Measurements from ENCODE around the gene DGKE. TPM values are rescaled to one million over a fixed set of nuclear protein-coding genes. Genes with fewer than 3 reads are reported as not detected.

Gene DGKE
- total and polyA plus RNA-seq, 2 of the 13 experiments (the other 11 are each of a cell fraction or from before 2014, with no cell fraction given): 3.2 to 5.3 TPM

DNA sequence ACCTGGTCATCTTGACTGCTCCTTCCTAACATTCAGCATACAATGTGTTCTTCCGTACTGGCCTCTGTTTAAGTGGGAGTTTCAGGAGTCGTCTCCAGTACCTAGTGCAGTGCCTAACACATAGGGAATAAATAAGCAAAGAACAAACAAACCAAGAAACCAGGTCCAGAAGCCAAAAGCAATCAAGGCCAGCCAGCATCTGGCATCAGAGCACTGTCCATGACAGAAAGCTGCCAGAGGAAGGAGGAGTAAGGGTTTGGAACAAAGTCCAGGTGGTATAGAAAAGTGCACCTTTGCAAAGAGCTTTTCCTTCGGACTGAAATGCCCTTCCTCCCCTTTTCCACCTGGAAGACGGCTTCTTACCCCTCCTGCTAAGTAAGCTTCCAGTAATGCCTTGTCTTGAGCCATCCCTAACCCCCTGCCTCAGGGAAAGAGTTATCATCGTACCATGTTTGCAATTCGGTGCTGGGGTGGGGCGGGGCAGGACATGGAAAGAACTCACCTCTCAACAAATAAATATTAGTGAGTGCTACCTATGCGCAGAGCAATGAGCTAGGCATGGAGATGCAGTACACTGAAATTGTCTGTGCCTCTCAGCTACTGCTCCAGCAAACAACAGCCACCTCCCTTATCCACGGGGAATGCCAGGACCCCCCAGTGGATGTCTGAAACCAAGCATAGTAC is 47.8 kb upstream of the DGKE start:
- no peak overlapping the region for H3K27ac ChIP-seq (ENCODE audit: extremely low read length, insufficient read depth, low read length)
- BruUV-seq (replicated peaks): no TSS peak
- ChIA-PET CTCF (ENCODE audit: low intra/inter-chr PET ratio, low total read pairs) (no interaction called here), POLR2A (interaction anchor here (1.2 kb wide), 1 partner anchor 15 kb away, joined by 3 read pairs; no protein-coding TSS in a partner anchor)
- peaks cover 0 to 24% of the 10 kb centered on the region in 2 experiments; a peak in 4 of 5 replicates for H3K27me3 ChIP-seq (ENCODE audit: control insufficient read depth in 1 of 2, insufficient read depth in 2 of 2, low read length in 2 of 2)
- H3K4me2 ChIP-seq (ENCODE audit: low read depth, low read length): peak overlapping the region; percentile 33; the same call in 1 of the 2 replicates
- no peak overlapping the region for H2AFZ ChIP-seq (ENCODE audit: low read length)
- no peak overlapping the region for H3K9ac ChIP-seq (ENCODE audit: insufficient read depth, low read depth, low read length)
- FAIRE-seq (no peak), ATAC-seq (peak; percentile 42), DNase-seq (ENCODE audit: low spot score) (no peak)
- in situ Hi-C loops (cut with HindIII; ENCODE audit: extremely low pct_ligation_motif_present, low pct_unique_long_range_greater_than_20kb): no loop called here
- H3K4me3 ChIP-seq (replicated peaks in 1 of 3; ENCODE audit: insufficient read depth in 1 of 3, low read depth in 2 of 3, low read length in 3 of 3): no peak overlapping the region
- no peaks in the 10 kb centered on the region for H3K9me3 ChIP-seq (ENCODE audit: low read length)
- H4K20me1 ChIP-seq (ENCODE audit: insufficient read depth, low read length): no peaks in the 10 kb centered on the region
- no peak for TF ChIP-seq KLF16 (CRISPR knock-in tag; IDR thresholded peaks at IDR 0.05)
- TF ChIP-seq HNF4A (CRISPR knock-in tag; IDR thresholded peaks at IDR 0.05): peak; percentile 19; the same call in 1 of the 2 replicates
- no peak for TF ChIP-seq ZNF775 (CRISPR knock-in tag; IDR thresholded peaks at IDR 0.05; ENCODE audit: borderline replicate concordance)
- intact Hi-C loops (cut with micrococcal nuclease; ENCODE audit: unreplicated experiment): no loop called here
- H3K79me2 ChIP-seq (ENCODE audit: insufficient read depth, low read length): no peaks in the 10 kb centered on the region
- 11% methylated on average over 8 of the region's 9 CpGs for WGBS (ENCODE audit: low lambda C conversion rate)
- peaks cover 26% of the 10 kb centered on the region for H3K4me1 ChIP-seq (ENCODE audit: insufficient read depth, low read length)
- no peaks in the 10 kb centered on the region for H3K36me3 ChIP-seq (replicated peaks in 1 of 2; ENCODE audit: control insufficient read depth in 1 of 2, insufficient read depth in 2 of 2, low read length in 2 of 2)

- DNase-seq (ENCODE audit: low spot score): peak; percentile 73
- no peak for FAIRE-seq
- ChIA-PET CTCF (ENCODE audit: low intra/inter-chr PET ratio, low total read pairs) (no interaction called here), POLR2A (interaction anchor here (1.2 kb wide), 1 partner anchor 16 kb away, joined by 3 read pairs; no protein-coding TSS in a partner anchor)
- Histone ChIP-seq H3K9ac (ENCODE audit: insufficient read depth, low read depth, low read length) (no peak overlapping the region), H3K79me2 (ENCODE audit: insufficient read depth, low read length) (no peaks in the 10 kb centered on the region), H3K9me3 (ENCODE audit: low read length) (no peaks in the 10 kb centered on the region), H3K27me3 (ENCODE audit: control insufficient read depth in 1 of 2, insufficient read depth in 2 of 2, low read length in 2 of 2) (peaks cover 0 to 16% of the 10 kb centered on the region in 2 experiments; a peak in 3 of 5 replicates), H2AFZ (ENCODE audit: low read length) (no peak overlapping the region), H3K4me2 (ENCODE audit: low read depth, low read length) (peak overlapping the region; percentile 33; the same call in 1 of the 2 replicates), H4K20me1 (ENCODE audit: insufficient read depth, low read length) (no peaks in the 10 kb centered on the region), H3K36me3 (replicated peaks in 1 of 2; ENCODE audit: control insufficient read depth in 1 of 2, insufficient read depth in 2 of 2, low read length in 2 of 2) (no peaks in the 10 kb centered on the region), H3K4me1 (ENCODE audit: insufficient read depth, low read length) (peaks cover 26% of the 10 kb centered on the region), H3K27ac (ENCODE audit: extremely low read length, insufficient read depth, low read length) (no peak overlapping the region), H3K4me3 (replicated peaks in 1 of 3; ENCODE audit: insufficient read depth in 1 of 3, low read depth in 2 of 3, low read length in 3 of 3) (no peak overlapping the region)
- peak; percentile 82 for ATAC-seq
- 5% methylated on average over 7 of the region's 7 CpGs for WGBS (ENCODE audit: low lambda C conversion rate)
- BruUV-seq (replicated peaks): no TSS peak
- in situ Hi-C loops (cut with HindIII; ENCODE audit: extremely low pct_ligation_motif_present, low pct_unique_long_range_greater_than_20kb): no loop called here
- intact Hi-C loops (cut with micrococcal nuclease; ENCODE audit: unreplicated experiment): no loop called here
- TF ChIP-seq BHLHE40 (IDR thresholded peaks at IDR 0.05; ENCODE audit: low read length): peak; percentile 59; the same call in 1 of the 2 replicates
- TF ChIP-seq RNF2 (conservative IDR thresholded peaks at IDR 0.05; ENCODE audit: low read depth): no peak
- no peak for TF ChIP-seq ZNF766 (CRISPR knock-in tag; IDR thresholded peaks at IDR 0.05; ENCODE audit: borderline replicate concordance)
- TF ChIP-seq ZNF780A (CRISPR knock-in tag; IDR thresholded peaks at IDR 0.05): no peak
- TF ChIP-seq ETV5 (CRISPR knock-in tag; IDR thresholded peaks at IDR 0.05; ENCODE audit: borderline replicate concordance): peak; percentile 63; the same call in 1 of the 2 replicates
- no peak for TF ChIP-seq FOXP1 (IDR thresholded peaks at IDR 0.05)
- TF ChIP-seq FOXP1 (CRISPR knock-in tag; IDR thresholded peaks at IDR 0.05): peak; percentile 7; the same call in 1 of the 2 replicates
- 0 out of 2 replicates have a peak, but pooled peaks have one; percentile 13 for TF ChIP-seq RXRB (CRISPR knock-in tag; IDR thresholded peaks at IDR 0.05; ENCODE audit: borderline replicate concordance)
- no peak for TF ChIP-seq ZIK1 (CRISPR knock-in tag; IDR thresholded peaks at IDR 0.05; ENCODE audit: borderline replicate concordance, low read depth)
- TF ChIP-seq ZNF282 (IDR thresholded peaks at IDR 0.05; ENCODE audit: partially characterized antibody): no peak
- TF ChIP-seq CEBPB (IDR thresholded peaks at IDR 0.05; ENCODE audit: borderline replicate concordance, low read depth, low read length): peak; percentile 56; the same call in 1 of the 2 replicates
- no peak for TF ChIP-seq ZNF75D (CRISPR knock-in tag; IDR thresholded peaks at IDR 0.05; ENCODE audit: borderline replicate concordance)
- 0 out of 2 replicates have a peak, but pooled peaks have one; percentile 19 for TF ChIP-seq HOXA3 (CRISPR knock-in tag; IDR thresholded peaks at IDR 0.05)
- 0 out of 2 replicates have a peak, but pooled peaks have one; percentile 33 for TF ChIP-seq CBX5 (CRISPR knock-in tag; IDR thresholded peaks at IDR 0.05; ENCODE audit: borderline replicate concordance)
- no peak for TF ChIP-seq MTA3 (CRISPR knock-in tag; IDR thresholded peaks at IDR 0.05)
- TF ChIP-seq MIER3 (CRISPR knock-in tag; IDR thresholded peaks at IDR 0.05; ENCODE audit: borderline replicate concordance): 0 out of 2 replicates have a peak, but pooled peaks have one; percentile 20
- 0 out of 2 replicates have a peak, but pooled peaks have one; percentile 16 for TF ChIP-seq ELF3 (CRISPR knock-in tag; IDR thresholded peaks at IDR 0.05)
- TF ChIP-seq FOXA3 (CRISPR knock-in tag; IDR thresholded peaks at IDR 0.05): peak; percentile 64
Measured at GRCh38 chr17:56786989-56787482, 46.9 kb upstream of the DGKE start.

All from HepG2 (cell line).